Measurements from ENCODE around the gene RAB3GAP1.

DNA sequence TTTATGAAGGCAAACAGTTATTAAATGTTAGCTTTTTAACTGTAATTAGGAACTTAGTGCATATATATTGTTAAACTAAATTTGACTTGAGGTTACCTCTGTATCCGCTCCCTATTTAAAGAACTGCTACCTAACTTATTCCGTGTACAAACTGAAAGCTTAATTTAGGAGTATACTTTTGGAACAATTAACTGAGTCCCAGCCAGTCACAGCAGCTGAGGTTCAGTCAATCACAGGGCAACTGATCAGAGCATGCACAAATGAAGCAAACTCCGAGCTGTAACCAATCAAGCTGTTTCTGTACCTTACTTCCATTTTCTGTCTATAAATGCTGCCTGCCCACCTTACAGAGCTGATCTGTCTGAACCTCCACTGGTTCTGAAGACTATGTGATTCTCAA lies 61.2 kb downstream of the RAB3GAP1 start:
- TF ChIP-seq, protein P1, sequence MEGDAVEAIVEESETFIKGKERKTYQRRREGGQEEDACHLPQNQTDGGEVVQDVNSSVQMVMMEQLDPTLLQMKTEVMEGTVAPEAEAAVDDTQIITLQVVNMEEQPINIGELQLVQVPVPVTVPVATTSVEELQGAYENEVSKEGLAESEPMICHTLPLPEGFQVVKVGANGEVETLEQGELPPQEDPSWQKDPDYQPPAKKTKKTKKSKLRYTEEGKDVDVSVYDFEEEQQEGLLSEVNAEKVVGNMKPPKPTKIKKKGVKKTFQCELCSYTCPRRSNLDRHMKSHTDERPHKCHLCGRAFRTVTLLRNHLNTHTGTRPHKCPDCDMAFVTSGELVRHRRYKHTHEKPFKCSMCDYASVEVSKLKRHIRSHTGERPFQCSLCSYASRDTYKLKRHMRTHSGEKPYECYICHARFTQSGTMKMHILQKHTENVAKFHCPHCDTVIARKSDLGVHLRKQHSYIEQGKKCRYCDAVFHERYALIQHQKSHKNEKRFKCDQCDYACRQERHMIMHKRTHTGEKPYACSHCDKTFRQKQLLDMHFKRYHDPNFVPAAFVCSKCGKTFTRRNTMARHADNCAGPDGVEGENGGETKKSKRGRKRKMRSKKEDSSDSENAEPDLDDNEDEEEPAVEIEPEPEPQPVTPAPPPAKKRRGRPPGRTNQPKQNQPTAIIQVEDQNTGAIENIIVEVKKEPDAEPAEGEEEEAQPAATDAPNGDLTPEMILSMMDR (conservative IDR thresholded peaks at IDR 0.05): no peak
- no peak for TF ChIP-seq EZH2 (IDR thresholded peaks at IDR 0.05; ENCODE audit: low read depth)
